Spleen (tissue), 11 donors: Measurements from ENCODE around the gene CCDC192. TPM values are rescaled to one million over a fixed set of nuclear protein-coding genes. Genes with fewer than 3 reads are reported as not detected.
"Not testable (repeated sequence)": the region's sequence is repeated elsewhere in the genome, so short reads cannot be mapped to it uniquely, and the experiment has no call there.

Source experiments
- DNase-seq: peaks from one replicate; pipeline ENCODE4 v3.0.0-alpha.2; 2020
- H3K27ac ChIP-seq, 8 donors: fragments of 200-600 bp; sonication (generic) in 7 of 8; 1 replicate in 4 of 8; 2 replicates in 4 of 8; pipeline versions ENCODE4 v1.5.0 to v1.8.0; 2016 to 2021; ENCODE audit warnings: inconsistent platforms in 4 of 8, mild to moderate bottlenecking in 4 of 8, moderate library complexity in 1 of 8
- H3K27me3 ChIP-seq, 7 donors: fragments of 200-600 bp; sonication (generic) in 6 of 7; replicated peaks in 1 of 7; 1 replicate in 4 of 7; 2 replicates in 3 of 7; pipeline versions ENCODE4 v1.5.0 to v1.8.0; 2016 to 2021; ENCODE audit warnings: inconsistent platforms in 3 of 7, mild to moderate bottlenecking in 1 of 7
- H3K36me3 ChIP-seq, 6 donors: fragments of 200-600 bp; sonication (generic) in 5 of 6; 1 replicate in 4 of 6; 2 replicates in 2 of 6; pipeline versions ENCODE4 v1.5.0 to v1.8.0; 2016 to 2021; ENCODE audit warnings: inconsistent platforms in 2 of 6
- H3K4me1 ChIP-seq, 6 donors: fragments of 200-600 bp; sonication (generic) in 5 of 6; 1 replicate in 3 of 6; 2 replicates in 3 of 6; pipeline versions ENCODE4 v1.5.0 to v1.8.0; 2016 to 2021; ENCODE audit warnings: inconsistent platforms in 3 of 6
- H3K4me3 ChIP-seq, 8 donors: fragments of 200-600 bp; sonication (generic) in 7 of 8; 1 replicate in 4 of 8; 2 replicates in 4 of 8; pipeline versions ENCODE4 v1.5.0 to v1.8.0; 2016 to 2021; ENCODE audit warnings: inconsistent platforms in 4 of 8, mild to moderate bottlenecking in 4 of 8, moderate library complexity in 2 of 8
- H3K9me3 ChIP-seq, 8 donors: fragments of 200-600 bp; sonication (generic) in 7 of 8; 1 replicate in 4 of 8; 2 replicates in 4 of 8; pipeline versions ENCODE4 v1.5.0 to v1.8.0; 2016 to 2021; ENCODE audit warnings: inconsistent platforms in 4 of 8
- POLR2A ChIP-seq, 3 donors: fragments of 450-650 bp; IDR thresholded peaks; one replicate each; pipeline ENCODE4 v1.5.1; 2017; ENCODE audit warnings: antibody characterized with exemption in 3 of 3, mild to moderate bottlenecking in 1 of 3
- POLR2AphosphoS5 ChIP-seq, 3 donors: sonication (generic); formaldehyde crosslinking; IDR thresholded peaks; one replicate each; pipeline ENCODE4 v1.5.1; 2017; ENCODE audit warnings: antibody characterized with exemption in 3 of 3
- WGBS, 5 donors: extraction: QIAGEN DNeasy Blood & Tissue Kit in 3 of 5; methylation state at CpG; one replicate each; pipeline versions ENCODE4 v1.1.5 to v1.1.7; 2013 to 2018; 5-methylcytosine and 5-hydroxymethylcytosine counted together
- intact Hi-C: fragments of 100-400 bp; cut with DNase I; formaldehyde crosslinking; loops from one replicate; pipeline ENCODE4 v1.15.0; 2023; ENCODE audit warnings: low total_unique reads
- polyA plus RNA-seq, 3 donors: library from polyadenylated mRNA; stranded (reverse); fragments of 200-250 nt; gene quantifications; one replicate each; pipeline ENCODE4 v1.2.1, GENCODE V29; 2013
- total RNA-seq, 7 donors: library from RNA; depleted of rRNA in 3 of 7; stranded (reverse); fragments of >200 nt in 3 of 7; fragmentation: NEBNext Ultra II Directional in 4 of 7; extraction: Animal tissue kit (Norgen Biotek cat#: 25700) in 4 of 7; gene quantifications; one replicate each; pipeline versions ENCODE4 v1.1.0 to v1.2.1, GENCODE V29; 2016 to 2021
- TF ChIP-seq, protein P1 (sequence below), 11 experiments: fragments of 200-600 bp in 7 of 11; fragments of 450-650 bp in 4 of 11; sonication (generic) in 4 of 11; IDR thresholded peaks in 8 of 11; conservative IDR thresholded peaks in 3 of 11; 1 replicate in 7 of 11; 2 replicates in 4 of 11; pipeline versions ENCODE4 v1.4.0 to v1.8.0; 2016 to 2021; ENCODE audit warnings: antibody characterized with exemption in 11 of 11, inconsistent platforms in 4 of 11, mild to moderate bottlenecking in 1 of 11
- donor health status: healthy with polysubstance abuse.
- donor health status: DM: no; HTN: no; CAD: no; lungs with moderate emphysema.
- donor health status: DM: no; HTN: no; CAD: no.
- donor health status: Bipolar disorder and iron deficiency.
- donor health status: healthy.
- donor health status: DM: no; HTN: no; CAD: no.
- donor health status: DM: yes; HTN: yes; CAD: no.

Gene CCDC192
- total and polyA plus RNA-seq, 10 donors = not detected

DNA sequence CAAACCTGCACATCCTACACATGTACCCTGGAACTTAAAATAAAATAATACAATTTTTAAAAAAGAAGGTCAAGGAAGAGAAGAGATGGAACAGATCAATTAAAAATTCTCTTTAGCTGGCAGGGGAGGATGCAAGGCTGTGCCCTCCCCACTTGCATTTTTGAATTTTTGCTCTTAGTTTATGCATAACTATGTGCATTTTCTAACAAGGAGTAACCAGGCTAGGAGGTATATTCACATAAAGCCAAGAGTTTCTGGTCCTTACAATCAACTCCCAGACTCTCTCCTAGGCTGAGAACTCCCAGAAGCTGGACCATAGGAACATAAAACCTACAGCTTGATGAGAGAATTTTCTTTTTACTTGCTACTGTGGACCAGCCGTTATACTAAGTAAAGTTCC, 29.8 kb downstream of the CCDC192 start:
- intact Hi-C loops = no loop called here
- Histone ChIP-seq H3K27me3 (no peaks in the 10 kb centered on the region), H3K27ac (no peak overlapping the region), H3K9me3 (peaks cover 0 to 16% (median 0%) of the 10 kb centered on the region in 8 donors), H3K4me3 (no peak overlapping the region), H3K36me3 (no peaks in the 10 kb centered on the region), H3K4me1 (no peaks in the 10 kb centered on the region)
- no peak for DNase-seq
- TF ChIP-seq, protein P1, sequence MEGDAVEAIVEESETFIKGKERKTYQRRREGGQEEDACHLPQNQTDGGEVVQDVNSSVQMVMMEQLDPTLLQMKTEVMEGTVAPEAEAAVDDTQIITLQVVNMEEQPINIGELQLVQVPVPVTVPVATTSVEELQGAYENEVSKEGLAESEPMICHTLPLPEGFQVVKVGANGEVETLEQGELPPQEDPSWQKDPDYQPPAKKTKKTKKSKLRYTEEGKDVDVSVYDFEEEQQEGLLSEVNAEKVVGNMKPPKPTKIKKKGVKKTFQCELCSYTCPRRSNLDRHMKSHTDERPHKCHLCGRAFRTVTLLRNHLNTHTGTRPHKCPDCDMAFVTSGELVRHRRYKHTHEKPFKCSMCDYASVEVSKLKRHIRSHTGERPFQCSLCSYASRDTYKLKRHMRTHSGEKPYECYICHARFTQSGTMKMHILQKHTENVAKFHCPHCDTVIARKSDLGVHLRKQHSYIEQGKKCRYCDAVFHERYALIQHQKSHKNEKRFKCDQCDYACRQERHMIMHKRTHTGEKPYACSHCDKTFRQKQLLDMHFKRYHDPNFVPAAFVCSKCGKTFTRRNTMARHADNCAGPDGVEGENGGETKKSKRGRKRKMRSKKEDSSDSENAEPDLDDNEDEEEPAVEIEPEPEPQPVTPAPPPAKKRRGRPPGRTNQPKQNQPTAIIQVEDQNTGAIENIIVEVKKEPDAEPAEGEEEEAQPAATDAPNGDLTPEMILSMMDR (IDR thresholded peaks at IDR 0.05 in 8 of 11, conservative IDR thresholded peaks at IDR 0.05 in 3 of 11) = no peak
- TF ChIP-seq POLR2AphosphoS5 (IDR thresholded peaks at IDR 0.05) (no peak), POLR2A (IDR thresholded peaks at IDR 0.05) (no peak)
- 67 to 92% (median 78%) methylated on average over 1 of the region's 1 CpG for WGBS, 5 donors

DNA sequence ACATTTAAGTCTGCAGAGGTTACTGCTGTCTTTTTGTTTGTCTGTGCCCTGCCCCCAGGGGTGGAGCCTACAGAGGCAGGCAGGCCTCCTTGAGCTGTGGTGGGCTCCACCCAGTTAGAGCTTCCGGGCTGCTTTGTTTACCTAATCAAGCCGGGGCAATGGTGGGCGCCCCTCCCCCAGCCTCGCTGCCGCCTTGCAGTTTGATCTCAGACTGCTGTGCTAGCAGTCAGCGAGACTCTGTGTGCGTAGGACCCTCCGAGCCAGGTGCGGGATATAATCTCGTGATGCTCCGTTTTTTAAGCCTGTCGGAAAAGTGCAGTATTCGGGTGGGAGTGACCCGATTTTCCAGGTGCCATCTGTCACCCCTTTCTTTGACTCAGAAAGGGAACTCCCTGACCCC, 36.2 kb downstream of the CCDC192 start:
- intact Hi-C loops, H3K36me3 ChIP-seq, H3K4me1 ChIP-seq, H3K27me3 ChIP-seq, H3K9me3 ChIP-seq, H3K27ac ChIP-seq, DNase-seq: not testable (repeated sequence)
- H3K4me3 ChIP-seq = peak overlapping the region in 1 of 8 donors; percentile 17
- 80 to 92% (median 84%) methylated on average over 11 to 14 of the region's 14 CpGs for WGBS, 5 donors

DNA sequence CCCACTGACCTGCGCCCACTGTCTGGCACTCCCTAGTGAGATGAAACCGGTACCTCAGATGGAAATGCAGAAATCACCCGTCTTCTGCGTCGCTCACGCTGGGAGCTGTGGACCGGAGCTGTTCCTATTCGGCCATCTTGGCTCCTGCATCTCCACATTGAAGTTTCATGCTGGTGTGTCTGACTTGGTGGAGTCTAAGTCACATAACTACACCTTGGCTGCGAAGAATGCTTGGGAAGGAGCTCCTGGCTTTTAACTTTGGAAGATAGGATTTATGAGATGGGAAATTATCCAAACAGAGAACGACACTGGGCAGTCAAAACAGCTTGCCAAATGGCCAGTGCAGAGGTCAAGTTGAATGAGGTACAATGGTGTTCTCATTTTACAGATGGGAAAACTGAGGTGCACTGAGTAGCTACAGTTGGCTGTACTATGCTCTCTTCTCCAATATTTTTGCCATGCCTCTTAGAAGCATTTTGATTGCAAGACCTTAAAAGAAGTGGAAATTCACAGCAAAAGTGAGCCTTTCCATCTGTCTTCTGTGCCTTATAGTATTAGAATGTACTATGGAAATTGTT, 36.7 kb downstream of the CCDC192 start:
- Histone ChIP-seq H3K27ac (no peak overlapping the region), H3K36me3 (no peaks in the 10 kb centered on the region), H3K4me1 (no peaks in the 10 kb centered on the region), H3K9me3 (no peaks in the 10 kb centered on the region), H3K27me3 (no peaks in the 10 kb centered on the region), H3K4me3 (no peak overlapping the region)
- TF ChIP-seq POLR2AphosphoS5 (IDR thresholded peaks at IDR 0.05) (no peak), POLR2A (IDR thresholded peaks at IDR 0.05) (no peak)
- TF ChIP-seq, protein P1 (IDR thresholded peaks at IDR 0.05 in 8 of 11, conservative IDR thresholded peaks at IDR 0.05 in 3 of 11) = no peak
- intact Hi-C loops = loop anchor here (10.0 kb wide), 1 partner anchor 465 kb away; no protein-coding TSS in a partner anchor
- no peak for DNase-seq
- 74 to 97% (median 86%) methylated on average over 7 to 9 of the region's 10 CpGs for WGBS, 5 donors

DNA sequence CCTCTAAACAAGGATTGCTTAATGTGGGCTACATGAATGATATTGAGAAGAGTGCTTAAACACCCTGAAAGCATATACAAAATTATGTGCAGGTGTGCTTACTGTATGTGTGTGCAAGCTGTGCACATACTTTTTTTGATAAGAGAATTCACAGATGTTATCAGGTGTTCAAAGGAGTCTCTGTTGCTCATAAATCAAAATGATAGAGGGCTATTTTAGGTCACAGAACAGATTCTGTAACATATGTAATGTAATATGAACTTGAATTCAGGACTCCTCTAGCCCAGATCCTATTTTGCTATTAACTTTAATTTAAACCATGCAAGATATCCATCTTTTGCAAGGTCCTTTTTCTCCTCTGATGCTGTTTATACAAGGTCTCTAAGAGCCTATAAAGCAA, 38.2 kb downstream of the CCDC192 start:
- no peak overlapping the region for H3K4me3 ChIP-seq
- intact Hi-C loops = loop anchor here (10.0 kb wide), 1 partner anchor 463 kb away; no protein-coding TSS in a partner anchor
- no peaks in the 10 kb centered on the region for H3K4me1 ChIP-seq
- DNase-seq = no peak
- H3K27ac ChIP-seq = no peak overlapping the region
- H3K36me3 ChIP-seq = no peaks in the 10 kb centered on the region
- no peaks in the 10 kb centered on the region for H3K9me3 ChIP-seq
- no peaks in the 10 kb centered on the region for H3K27me3 ChIP-seq
- TF ChIP-seq POLR2AphosphoS5 (IDR thresholded peaks at IDR 0.05) (no peak), POLR2A (IDR thresholded peaks at IDR 0.05) (no peak)
- TF ChIP-seq, protein P1 (IDR thresholded peaks at IDR 0.05 in 8 of 11, conservative IDR thresholded peaks at IDR 0.05 in 3 of 11) = no peak

DNA sequence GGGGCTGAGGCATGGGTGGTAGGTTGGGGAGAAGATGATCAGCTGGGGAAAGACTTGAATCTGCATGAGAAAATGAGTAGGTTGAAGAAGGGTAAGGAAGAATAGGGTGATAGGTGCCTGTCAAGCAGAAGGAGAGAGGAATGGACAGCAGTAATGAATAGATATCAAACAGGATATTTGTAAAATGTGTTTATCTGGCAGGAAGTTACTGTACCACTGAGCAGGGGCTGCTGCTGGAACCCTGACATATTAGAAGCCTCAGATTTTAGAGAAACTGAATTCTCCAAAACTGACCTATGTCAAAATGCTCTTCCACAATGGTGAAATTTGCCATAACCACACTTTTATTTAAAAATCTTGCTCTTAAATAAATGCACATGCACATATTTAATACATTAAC, 41.0 kb downstream of the CCDC192 start:
- TF ChIP-seq POLR2A (IDR thresholded peaks at IDR 0.05) = no peak
- TF ChIP-seq, protein P1 (IDR thresholded peaks at IDR 0.05 in 8 of 11, conservative IDR thresholded peaks at IDR 0.05 in 3 of 11) = no peak
- no peak for TF ChIP-seq POLR2AphosphoS5 (IDR thresholded peaks at IDR 0.05)
- Histone ChIP-seq H3K36me3 (no peaks in the 10 kb centered on the region), H3K4me3 (no peak overlapping the region), H3K9me3 (no peaks in the 10 kb centered on the region), H3K27ac (no peak overlapping the region), H3K4me1 (no peaks in the 10 kb centered on the region), H3K27me3 (no peaks in the 10 kb centered on the region)
- intact Hi-C loops = loop anchor here (10.0 kb wide), 1 partner anchor 461 kb away; no protein-coding TSS in a partner anchor
- DNase-seq = no peak
